Mesendoderm (in vitro differentiated cells): Measurements from ENCODE around the gene RGS6.

Source experiments
- DNase-seq: peaks from one replicate; pipeline ENCODE4 v3.0.0; 2013
- H2AK5ac ChIP-seq: 2 replicates; pipeline ENCODE4 v1.6.1; 2013; ENCODE audit warnings: low read length, inconsistent platforms
- H2BK120ac ChIP-seq: 2 replicates; pipeline ENCODE4 v1.6.1; 2013; ENCODE audit warnings: low read depth, mild to moderate bottlenecking, low read length, moderate library complexity, mixed read lengths
- H2BK15ac ChIP-seq: replicated peaks from 2 replicates; pipeline ENCODE4 v1.6.1; 2013; ENCODE audit warnings: low read depth, mild to moderate bottlenecking, moderate library complexity
- H2BK5ac ChIP-seq: 2 replicates; pipeline ENCODE4 v1.6.1; 2013; ENCODE audit warnings: low read length, inconsistent platforms
- H3K18ac ChIP-seq: 2 replicates; pipeline ENCODE4 v1.6.1; 2013; ENCODE audit warnings: mild to moderate bottlenecking, low read length, mixed read lengths
- H3K23ac ChIP-seq: one replicate; pipeline ENCODE4 v1.6.1; 2013; ENCODE audit warnings: low read length
- H3K27ac ChIP-seq: 2 replicates; pipeline ENCODE4 v1.5.1; 2013; ENCODE audit warnings: low read depth, mild to moderate bottlenecking, inconsistent platforms, low read length, moderate library complexity
- H3K27me3 ChIP-seq: 2 replicates; pipeline ENCODE4 v1.6.1; 2013; ENCODE audit warnings: low read length, control low read depth, mild to moderate bottlenecking, inconsistent platforms; ENCODE audit not compliant: insufficient read depth, poor library complexity
- H3K36me3 ChIP-seq: 2 replicates; pipeline ENCODE4 v1.6.1; 2013; ENCODE audit warnings: low read length, inconsistent platforms; ENCODE audit not compliant: control insufficient read depth, insufficient read depth
- H3K4ac ChIP-seq: one replicate; pipeline ENCODE4 v1.6.1; 2013; ENCODE audit warnings: low read depth, mild to moderate bottlenecking, low read length, moderate library complexity
- H3K4me1 ChIP-seq: 2 replicates; pipeline ENCODE4 v1.6.1; 2013; ENCODE audit warnings: low read depth, low read length, inconsistent platforms; ENCODE audit not compliant: control insufficient read depth
- H3K4me2 ChIP-seq: 2 replicates; pipeline ENCODE4 v1.6.1; 2013; ENCODE audit warnings: low read length
- H3K4me3 ChIP-seq: 2 replicates; pipeline ENCODE4 v1.5.1; 2013; ENCODE audit warnings: mild to moderate bottlenecking, low read length
- H3K56ac ChIP-seq: one replicate; pipeline ENCODE4 v1.6.1; 2013; ENCODE audit warnings: low read length
- H3K79me1 ChIP-seq: 2 replicates; pipeline ENCODE4 v1.6.1; 2013; ENCODE audit warnings: low read length, inconsistent platforms
- H3K79me2 ChIP-seq: 2 replicates; pipeline ENCODE4 v1.6.1; 2013; ENCODE audit warnings: mild to moderate bottlenecking, low read length; ENCODE audit not compliant: control insufficient read depth, insufficient read depth
- H3K9ac ChIP-seq: 2 replicates; pipeline ENCODE4 v1.6.1; 2013; ENCODE audit warnings: low read length, inconsistent platforms
- H4K5ac ChIP-seq: one replicate; pipeline ENCODE4 v1.6.1; 2013; ENCODE audit warnings: low read length
- H4K8ac ChIP-seq: one replicate; pipeline ENCODE4 v1.6.1; 2013; ENCODE audit warnings: low read depth, mild to moderate bottlenecking, control low read depth, low read length, moderate library complexity
- WGBS: extraction: QIAGEN DNeasy Blood & Tissue Kit; methylation state at CpG from one replicate; pipeline ENCODE4 v1.1.7; 2013; ENCODE audit warnings: low lambda C conversion rate, missing lambda C conversion rate; ENCODE audit not compliant: insufficient coverage; ENCODE audit errors: extremely low coverage; 5-methylcytosine and 5-hydroxymethylcytosine counted together

The RGS6 gene

GRCh38 chr14:72243309-72244293 lies 311.4 kb downstream of the RGS6 start:
- H2BK5ac ChIP-seq: no peak overlapping the region
- H3K4ac ChIP-seq: no peak overlapping the region
- no peak overlapping the region for H2AK5ac ChIP-seq
- no peak overlapping the region for H3K27ac ChIP-seq
- H3K27me3 ChIP-seq: no peaks in the 10 kb centered on the region
- peak; percentile 58 for DNase-seq
- no peak overlapping the region for H3K18ac ChIP-seq
- H3K23ac ChIP-seq: no peak overlapping the region
- no peaks in the 10 kb centered on the region for H3K79me2 ChIP-seq
- no peak overlapping the region for H2BK15ac ChIP-seq
- H3K79me1 ChIP-seq: no peaks in the 10 kb centered on the region
- no peak overlapping the region for H2BK120ac ChIP-seq
- no peak overlapping the region for H3K4me2 ChIP-seq
- H4K8ac ChIP-seq: no peak overlapping the region
- no peak overlapping the region for H3K9ac ChIP-seq
- H3K4me3 ChIP-seq: no peak overlapping the region
- no CpG with 5 or more reads among the region's 5 CpGs for WGBS
- no peak overlapping the region for H4K5ac ChIP-seq
- H3K36me3 ChIP-seq: no peaks in the 10 kb centered on the region
- no peak overlapping the region for H3K56ac ChIP-seq
- H3K4me1 ChIP-seq: no peaks in the 10 kb centered on the region

- Histone ChIP-seq H3K18ac (no peak overlapping the region), H3K27ac (no peak overlapping the region), H3K56ac (no peak overlapping the region), H3K23ac (no peak overlapping the region), H3K79me1 (no peaks in the 10 kb centered on the region), H2BK5ac (no peak overlapping the region), H2BK15ac (no peak overlapping the region), H3K36me3 (no peaks in the 10 kb centered on the region), H2AK5ac (no peak overlapping the region), H3K9ac (no peak overlapping the region), H4K5ac (no peak overlapping the region), H2BK120ac (no peak overlapping the region), H4K8ac (no peak overlapping the region), H3K79me2 (no peaks in the 10 kb centered on the region), H3K4me3 (no peak overlapping the region), H3K27me3 (no peaks in the 10 kb centered on the region), H3K4ac (no peak overlapping the region), H3K4me2 (no peak overlapping the region), H3K4me1 (no peaks in the 10 kb centered on the region)
- DNase-seq: no peak
- no CpG with 5 or more reads among the region's 1 CpG for WGBS
These were observed 315.8 kb downstream of the RGS6 start for GRCh38 chr14:72247896-72248465.

DNA sequence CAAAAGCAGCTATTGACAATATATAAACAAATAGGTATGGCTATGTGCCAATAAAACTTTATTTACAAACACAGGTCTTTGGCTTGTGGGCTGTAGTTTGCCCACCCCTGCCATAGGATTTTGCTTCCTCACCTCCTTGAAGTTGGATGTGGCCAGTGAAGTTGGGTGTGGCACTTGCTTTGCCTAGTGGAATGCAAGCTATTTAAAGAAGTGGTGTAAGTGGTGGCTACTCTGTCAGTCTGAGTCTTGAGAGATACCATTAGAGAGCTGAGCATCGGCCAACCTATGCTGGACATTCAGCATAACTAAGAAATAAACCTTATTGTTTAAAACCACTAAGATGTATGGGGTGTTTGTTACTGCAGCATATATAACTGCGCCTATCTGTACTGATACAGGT lies 321.3 kb downstream of the RGS6 start:
- H3K27ac ChIP-seq: no peak overlapping the region
- no peaks in the 10 kb centered on the region for H3K79me2 ChIP-seq
- DNase-seq: peak; percentile 30
- no peaks in the 10 kb centered on the region for H3K79me1 ChIP-seq
- no peak overlapping the region for H2BK5ac ChIP-seq
- no peak overlapping the region for H3K4me3 ChIP-seq
- no peaks in the 10 kb centered on the region for H3K36me3 ChIP-seq
- H3K4me2 ChIP-seq: no peak overlapping the region
- H3K9ac ChIP-seq: no peak overlapping the region
- peaks cover 2% of the 10 kb centered on the region for H3K4me1 ChIP-seq
- no peak overlapping the region for H4K8ac ChIP-seq
- H3K27me3 ChIP-seq: no peaks in the 10 kb centered on the region
- no peak overlapping the region for H3K56ac ChIP-seq
- H3K4ac ChIP-seq: no peak overlapping the region
- H3K18ac ChIP-seq: no peak overlapping the region
- no peak overlapping the region for H3K23ac ChIP-seq
- H2BK120ac ChIP-seq: no peak overlapping the region
- H4K5ac ChIP-seq: no peak overlapping the region
- H2BK15ac ChIP-seq: no peak overlapping the region
- WGBS: no CpG with 5 or more reads among the region's 2 CpGs
- H2AK5ac ChIP-seq: no peak overlapping the region

DNA sequence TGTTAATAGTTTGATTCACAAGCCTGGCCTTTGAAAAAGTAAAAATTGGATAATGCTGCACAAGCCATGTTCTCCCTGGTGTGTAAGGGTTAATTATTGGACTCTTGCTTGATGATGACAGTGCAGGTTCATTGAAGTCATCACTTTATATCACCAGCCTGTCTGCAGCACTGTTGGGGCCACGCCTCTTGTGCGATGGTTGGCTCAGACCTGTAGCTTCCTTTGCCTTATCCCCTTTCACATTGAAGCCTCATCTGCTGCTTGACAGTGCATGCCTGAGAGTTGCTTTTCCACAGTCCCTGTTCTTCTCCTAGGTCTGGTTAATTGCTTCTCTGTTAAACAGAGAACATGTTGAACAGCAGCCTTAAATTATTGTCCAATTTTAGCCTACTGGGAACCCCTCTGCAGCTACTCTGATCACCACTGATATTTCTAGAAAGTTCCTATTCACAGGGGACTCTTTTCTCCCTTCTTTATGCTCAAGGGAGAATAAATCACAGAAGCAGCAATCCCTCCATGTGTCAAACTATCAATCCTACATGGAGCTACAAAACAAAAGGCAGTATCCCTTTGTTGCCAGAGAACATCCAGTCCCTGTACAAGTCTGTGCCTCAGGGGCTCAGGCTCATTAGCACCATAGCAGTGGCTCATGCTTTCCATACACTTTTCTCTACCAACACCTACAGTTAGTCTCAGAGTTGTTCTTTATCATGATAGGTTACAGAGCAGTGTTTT lies 322.1 kb downstream of the RGS6 start:
- Histone ChIP-seq H3K23ac (no peak overlapping the region), H2BK15ac (no peak overlapping the region), H2BK120ac (no peak overlapping the region), H4K5ac (no peak overlapping the region), H3K4me2 (no peak overlapping the region), H3K4me3 (no peak overlapping the region), H3K9ac (no peak overlapping the region), H3K4ac (no peak overlapping the region), H4K8ac (no peak overlapping the region), H3K79me2 (no peaks in the 10 kb centered on the region), H3K79me1 (no peaks in the 10 kb centered on the region), H3K56ac (no peak overlapping the region), H3K27me3 (no peaks in the 10 kb centered on the region), H2BK5ac (no peak overlapping the region), H2AK5ac (no peak overlapping the region), H3K18ac (no peak overlapping the region), H3K36me3 (no peaks in the 10 kb centered on the region), H3K27ac (no peak overlapping the region), H3K4me1 (peaks cover 2% of the 10 kb centered on the region)
- no CpG with 5 or more reads among the region's 2 CpGs for WGBS
- DNase-seq: peak; percentile 11

GRCh38 chr14:72254937-72255472 lies 322.8 kb downstream of the RGS6 start:
- WGBS: no CpG with 5 or more reads among the region's 4 CpGs
- no peak overlapping the region for H3K56ac ChIP-seq
- H3K79me2 ChIP-seq: no peaks in the 10 kb centered on the region
- no peak overlapping the region for H3K27ac ChIP-seq
- H4K5ac ChIP-seq: no peak overlapping the region
- no peak overlapping the region for H3K4me2 ChIP-seq
- DNase-seq: peak; percentile 14
- H2AK5ac ChIP-seq: no peak overlapping the region
- H3K18ac ChIP-seq: no peak overlapping the region
- H3K9ac ChIP-seq: no peak overlapping the region
- no peak overlapping the region for H3K23ac ChIP-seq
- no peaks in the 10 kb centered on the region for H3K27me3 ChIP-seq
- H2BK5ac ChIP-seq: no peak overlapping the region
- no peak overlapping the region for H3K4ac ChIP-seq
- no peaks in the 10 kb centered on the region for H3K36me3 ChIP-seq
- no peak overlapping the region for H4K8ac ChIP-seq
- no peaks in the 10 kb centered on the region for H3K79me1 ChIP-seq
- H2BK120ac ChIP-seq: no peak overlapping the region
- no peak overlapping the region for H2BK15ac ChIP-seq
- H3K4me1 ChIP-seq: peaks cover 2% of the 10 kb centered on the region
- no peak overlapping the region for H3K4me3 ChIP-seq
